AG04450 (cell line): Measurements from ENCODE around the gene STAP1. TPM values are rescaled to one million over a fixed set of nuclear protein-coding genes. Genes with fewer than 3 reads are reported as not detected.
"Not testable (repeated sequence)": the region's sequence is repeated elsewhere in the genome, so short reads cannot be mapped to it uniquely, and the experiment has no call there.

ENCODE experiments used
- CTCF ChIA-PET: fragments of 300-600, 350-600 bp; formaldehyde crosslinking; extraction: SDS; loops from one replicate; lab custom pipeline; 2022; ENCODE audit warnings: antibody characterized with exemption, inconsistent platforms; lab: Charles Lee
- POLR2A ChIA-PET: fragments of 350-600 bp; formaldehyde crosslinking; extraction: SDS; loops from one replicate; lab custom pipeline; 2021; ENCODE audit warnings: antibody characterized with exemption, inconsistent platforms; lab: Yijun Ruan, JAX
- DNase-seq: peaks from one replicate; pipeline ENCODE4 v3.0.0-alpha.2; 2011; ENCODE audit warnings: low read depth, low spot score
- H3K27ac ChIP-seq: one replicate; pipeline ENCODE4 v1.5.1; 2012; ENCODE audit warnings: low read depth, low read length, control low read depth
- H3K27me3 ChIP-seq: one replicate; pipeline ENCODE4 v1.6.0; 2012; ENCODE audit warnings: low read length; ENCODE audit not compliant: control insufficient read depth, insufficient read depth
- H3K4me3 ChIP-seq: 2 replicates; pipeline ENCODE4 v1.5.1; 2011; ENCODE audit warnings: mild to moderate bottlenecking, low read depth, low read length, control low read depth
- H3K9me3 ChIP-seq: 2 replicates; pipeline ENCODE4 v1.5.1; 2012; ENCODE audit warnings: low read length; ENCODE audit not compliant: control insufficient read depth, insufficient read depth
- CTCF ChIP-seq: IDR thresholded peaks from 2 replicates; pipeline ENCODE4 v1.5.1; 2011; ENCODE audit warnings: low read depth, low read length, control low read depth, inconsistent platforms
- polyA plus RNA-seq: library from polyadenylated mRNA; depleted of rRNA; stranded (reverse); fragments of >200 nt; gene quantifications from 2 replicates; pipeline ENCODE4 v1.2.3, GENCODE V29; 2011

The STAP1 gene
- polyA plus RNA-seq, 1 experiment = not detected

DNA sequence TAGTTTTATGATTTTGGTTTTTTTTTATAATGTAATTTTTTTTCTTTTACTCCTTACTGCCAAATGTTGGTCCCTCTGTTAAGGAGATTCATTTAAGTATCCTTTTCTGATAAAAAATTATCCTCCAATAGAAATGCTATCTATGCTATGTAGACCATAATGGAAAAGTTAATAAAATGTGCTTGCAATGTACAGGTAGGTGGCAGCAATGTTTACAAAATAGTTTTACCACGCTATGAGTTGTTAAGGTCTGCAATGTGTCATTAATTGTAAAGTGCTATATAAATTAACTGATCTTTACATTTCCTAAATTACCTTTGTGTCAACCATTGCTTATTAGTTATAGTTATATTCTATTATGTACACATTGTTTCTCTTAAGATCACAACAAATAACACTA lies 9.4 kb upstream of the STAP1 start:
- no peak for TF ChIP-seq CTCF
- Histone ChIP-seq H3K27me3 (no peaks in the 10 kb centered on the region), H3K4me3 (no peak overlapping the region), H3K9me3 (no peaks in the 10 kb centered on the region; the same call in 1 of the 2 replicates), H3K27ac (no peak overlapping the region)
- ChIA-PET CTCF (no interaction called here), POLR2A (no interaction called here)
- DNase-seq = no peak

DNA sequence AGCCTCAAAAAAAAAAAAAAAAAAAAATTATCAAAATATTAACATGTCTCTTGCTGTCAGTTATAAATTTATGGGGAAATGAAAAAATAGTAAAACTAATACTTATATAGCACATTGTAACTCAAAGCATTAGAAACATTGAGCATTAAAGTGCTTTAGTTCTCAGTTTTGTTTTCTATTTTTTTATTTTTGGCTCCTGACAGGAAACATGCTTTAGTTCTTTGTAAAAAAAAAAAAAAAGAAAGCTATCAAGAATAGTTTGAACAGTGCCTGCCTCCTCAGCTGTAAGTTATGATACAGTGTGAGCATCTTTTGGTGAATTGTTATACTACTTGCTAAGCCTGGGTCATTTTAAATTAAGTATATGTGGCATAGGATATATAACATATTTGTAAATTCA lies 8.1 kb upstream of the STAP1 start:
- no peaks in the 10 kb centered on the region for H3K27me3 ChIP-seq
- no peak overlapping the region for H3K27ac ChIP-seq
- POLR2A ChIA-PET = no interaction called here
- TF ChIP-seq CTCF = no peak
- H3K9me3 ChIP-seq = no peaks in the 10 kb centered on the region
- CTCF ChIA-PET = no interaction called here
- no peak overlapping the region for H3K4me3 ChIP-seq
- DNase-seq = no peak

GRCh38 chr4:67550857-67551256 lies 7.7 kb upstream of the STAP1 start:
- TF ChIP-seq CTCF = no peak
- CTCF ChIA-PET = no interaction called here
- POLR2A ChIA-PET = no interaction called here

DNA sequence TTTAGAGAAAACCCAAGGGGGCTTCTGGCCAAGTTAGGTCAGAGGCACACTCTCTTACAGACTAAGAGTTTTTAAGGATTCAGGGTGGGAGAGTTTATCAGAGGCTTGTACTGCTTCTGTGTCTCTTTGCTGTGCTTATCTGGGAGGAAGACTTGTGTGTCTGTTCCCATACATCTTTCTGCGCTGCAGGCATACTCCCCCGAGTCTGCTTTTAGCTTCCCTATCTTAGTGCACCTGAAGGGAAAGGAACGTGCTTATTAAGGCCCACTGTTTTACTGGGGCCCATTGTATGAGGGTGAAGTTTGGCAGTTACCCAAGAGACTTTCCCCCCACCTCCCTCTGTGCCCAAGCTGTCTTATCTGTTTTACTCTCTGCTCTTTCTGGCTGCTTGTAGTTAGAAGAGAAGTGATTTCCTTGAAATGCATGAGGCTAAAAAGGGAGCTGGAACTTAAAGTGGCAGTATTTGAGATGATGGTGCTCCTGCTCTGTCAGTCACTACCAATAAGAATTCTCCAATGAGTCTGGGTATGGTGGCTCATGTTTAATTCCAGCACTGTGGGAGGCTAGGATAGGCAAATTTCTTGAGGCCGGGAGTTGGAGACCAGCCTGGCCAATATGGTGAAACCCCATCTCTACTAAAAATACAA lies 6.3 kb upstream of the STAP1 start:
- H3K9me3 ChIP-seq, CTCF ChIA-PET, H3K27me3 ChIP-seq, H3K27ac ChIP-seq, H3K4me3 ChIP-seq, POLR2A ChIA-PET, DNase-seq: not testable (repeated sequence)

More at GRCh38 chr4:67550857-67551256, 7.7 kb upstream of the STAP1 start:
- no peak for DNase-seq
- no peaks in the 10 kb centered on the region for H3K27me3 ChIP-seq
- H3K9me3 ChIP-seq = no peaks in the 10 kb centered on the region
- no peak overlapping the region for H3K4me3 ChIP-seq
- no peak overlapping the region for H3K27ac ChIP-seq

DNA sequence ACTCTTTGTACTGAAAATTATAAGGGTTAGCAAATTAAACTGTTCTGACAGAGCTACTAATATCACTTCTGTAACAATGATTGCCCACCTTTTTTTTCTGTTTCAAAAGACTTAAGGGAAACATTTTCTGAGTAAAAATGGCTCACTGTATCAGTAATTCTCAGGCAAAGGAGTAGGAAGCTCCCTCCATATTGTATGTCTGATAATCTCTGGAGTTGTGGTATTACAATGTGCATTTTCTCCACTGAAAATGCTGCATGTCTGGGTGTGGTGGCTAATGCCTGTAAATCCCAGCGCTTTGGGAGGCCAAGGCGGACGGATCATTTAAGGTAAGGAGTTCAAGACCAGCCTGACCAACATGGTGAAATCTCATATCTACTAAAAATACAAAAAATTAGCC lies 4.4 kb upstream of the STAP1 start:
- H3K27me3 ChIP-seq = peaks cover 3% of the 10 kb centered on the region
- ChIA-PET CTCF (no interaction called here), POLR2A (no interaction called here)
- H3K27ac ChIP-seq = no peak overlapping the region
- TF ChIP-seq CTCF = no peak
- H3K9me3 ChIP-seq = no peaks in the 10 kb centered on the region
- no peak for DNase-seq
- no peak overlapping the region for H3K4me3 ChIP-seq
